Mesothelial cell of epicardium (in vitro differentiated cells): ENCODE results near the gene IMPDH2. TPM values are rescaled to one million over a fixed set of nuclear protein-coding genes. Genes with fewer than 3 reads are reported as not detected.
A peak's percentile ranks its signal among the peaks of the same experiment; 100 is the strongest.

Source experiments
- DNase-seq, 2 experiments: peaks; one replicate each; pipeline ENCODE4 v3.0.0; 2021; ENCODE audit warnings: low spot score in 2 of 2; ENCODE audit not compliant: unreplicated experiment in 2 of 2
- H3K27ac Mint-ChIP-seq: 2 replicates; pipeline ENCODE4 v1.8.0; 2021; ENCODE audit warnings: mixed read lengths
- H3K27me3 Mint-ChIP-seq: 2 replicates; pipeline ENCODE4 v1.8.0; 2021; ENCODE audit warnings: low read depth, mixed read lengths
- H3K36me3 Mint-ChIP-seq: 2 replicates; pipeline ENCODE4 v1.8.0; 2021; ENCODE audit warnings: mixed read lengths
- H3K4me1 Mint-ChIP-seq: 2 replicates; pipeline ENCODE4 v1.8.0; 2021; ENCODE audit warnings: mixed read lengths
- H3K4me3 Mint-ChIP-seq: 2 replicates; pipeline ENCODE4 v1.8.0; 2021; ENCODE audit warnings: mild to moderate bottlenecking, moderate library complexity, mixed read lengths
- H3K9me3 Mint-ChIP-seq: 2 replicates; pipeline ENCODE4 v1.8.0; 2021; ENCODE audit warnings: mixed read lengths
- CTCF ChIP-seq: fragments of 200-600 bp; sonication (generic); IDR thresholded peaks from one replicate; pipeline ENCODE4 v1.5.0; 2021; ENCODE audit warnings: antibody characterized with exemption; ENCODE audit not compliant: unreplicated experiment
- total RNA-seq: library from RNA; stranded (reverse); gene quantifications from 3 replicates; pipeline ENCODE4 v1.2.1, GENCODE V29; 2021

Gene IMPDH2
- total RNA-seq, 1 donor from 2014 or later = 207 TPM

GRCh38 chr3:49054344-49054862 is 25.2 kb upstream of the IMPDH2 start:
- Mint-ChIP-seq H3K27me3 (no peaks in the 10 kb centered on the region), H3K4me1 (no peaks in the 10 kb centered on the region), H3K9me3 (no peaks in the 10 kb centered on the region), H3K4me3 (no peak overlapping the region), H3K27ac (no peak overlapping the region), H3K36me3 (peaks cover 36% of the 10 kb centered on the region)
- TF ChIP-seq CTCF = no peak
- no peak for DNase-seq

GRCh38 chr3:49053543-49053942 is 24.3 kb upstream of the IMPDH2 start:
- H3K4me1 Mint-ChIP-seq = no peaks in the 10 kb centered on the region
- H3K36me3 Mint-ChIP-seq = peaks cover 40% of the 10 kb centered on the region
- TF ChIP-seq CTCF = no peak
- H3K27ac Mint-ChIP-seq = no peak overlapping the region
- no peak overlapping the region for H3K4me3 Mint-ChIP-seq
- no peaks in the 10 kb centered on the region for H3K27me3 Mint-ChIP-seq
- H3K9me3 Mint-ChIP-seq = no peaks in the 10 kb centered on the region
- DNase-seq = no peak

GRCh38 chr3:49035281-49035680 is 6.1 kb upstream of the IMPDH2 start:
- TF ChIP-seq CTCF = no peak
- H3K36me3 Mint-ChIP-seq = peaks cover 24% of the 10 kb centered on the region
- no peak overlapping the region for H3K27ac Mint-ChIP-seq

GRCh38 chr3:49034650-49035049 is 5.5 kb upstream of the IMPDH2 start:
- H3K27ac Mint-ChIP-seq = no peak overlapping the region
- no peaks in the 10 kb centered on the region for H3K9me3 Mint-ChIP-seq
- no peak for TF ChIP-seq CTCF
- no peak overlapping the region for H3K4me3 Mint-ChIP-seq
- peaks cover 21% of the 10 kb centered on the region for H3K36me3 Mint-ChIP-seq
- H3K27me3 Mint-ChIP-seq = no peaks in the 10 kb centered on the region
- H3K4me1 Mint-ChIP-seq = peaks cover under 1% of the 10 kb centered on the region
- no peak for DNase-seq

More at GRCh38 chr3:49035281-49035680, 6.1 kb upstream of the IMPDH2 start:
- Mint-ChIP-seq H3K9me3 (no peaks in the 10 kb centered on the region), H3K4me3 (no peak overlapping the region), H3K4me1 (no peaks in the 10 kb centered on the region), H3K27me3 (no peaks in the 10 kb centered on the region)
- no peak for DNase-seq

GRCh38 chr3:49032646-49033304 is 3.6 kb upstream of the IMPDH2 start:
- Mint-ChIP-seq H3K27ac (no peak overlapping the region), H3K36me3 (peaks cover 21% of the 10 kb centered on the region), H3K4me1 (peaks cover 16% of the 10 kb centered on the region), H3K4me3 (no peak overlapping the region), H3K27me3 (no peaks in the 10 kb centered on the region), H3K9me3 (no peaks in the 10 kb centered on the region)
- TF ChIP-seq CTCF = no peak
- no peak for DNase-seq

- no peaks in the 10 kb centered on the region for H3K27me3 Mint-ChIP-seq
- peaks cover 25% of the 10 kb centered on the region for H3K36me3 Mint-ChIP-seq
- DNase-seq = no peak
- peak overlapping the region; percentile 50 for H3K27ac Mint-ChIP-seq
- H3K9me3 Mint-ChIP-seq = no peaks in the 10 kb centered on the region
- no peak overlapping the region for H3K4me3 Mint-ChIP-seq
- peaks cover 19% of the 10 kb centered on the region for H3K4me1 Mint-ChIP-seq
- no peak for TF ChIP-seq CTCF
Measured at GRCh38 chr3:49030321-49030720, 1.1 kb upstream of the IMPDH2 start.
